ENCODE results near the gene C14orf132.
"Not testable (repeated sequence)": the region's sequence is repeated elsewhere in the genome, so short reads cannot be mapped to it uniquely, and the experiment has no call there.

The C14orf132 gene

GRCh38 chr14:96060186-96060933 lies 21.2 kb downstream of the C14orf132 start:
- DNase-seq, result no peak

- no peak for DNase-seq
Observed at GRCh38 chr14:96062010-96062409, 22.8 kb downstream of the C14orf132 start.

- no peak for DNase-seq
Observed at GRCh38 chr14:96062506-96062905, 23.3 kb downstream of the C14orf132 start.

- no peak for DNase-seq
Observed at GRCh38 chr14:96064866-96065265, 25.7 kb downstream of the C14orf132 start.

GRCh38 chr14:96065661-96066459 lies 26.7 kb downstream of the C14orf132 start:
- no peak for DNase-seq

- no peak for DNase-seq
Observed at GRCh38 chr14:96066976-96067375, 27.8 kb downstream of the C14orf132 start.

GRCh38 chr14:96067985-96068930 lies 29.1 kb downstream of the C14orf132 start:
- DNase-seq, result no peak

GRCh38 chr14:96069421-96069820 lies 30.3 kb downstream of the C14orf132 start:
- no peak for DNase-seq

GRCh38 chr14:96071561-96071960 lies 32.4 kb downstream of the C14orf132 start:
- no peak for DNase-seq

- no peak for DNase-seq
Observed at GRCh38 chr14:96072076-96072475, 32.9 kb downstream of the C14orf132 start.

GRCh38 chr14:96072746-96073145 lies 33.6 kb downstream of the C14orf132 start:
- no peak for DNase-seq

GRCh38 chr14:96073260-96074039 lies 34.3 kb downstream of the C14orf132 start:
- DNase-seq, result not testable (repeated sequence)

- DNase-seq, result no peak
Observed at GRCh38 chr14:96077983-96078624, 38.9 kb downstream of the C14orf132 start.

GRCh38 chr14:96078625-96079016 lies 39.5 kb downstream of the C14orf132 start:
- no peak for DNase-seq

- no peak for DNase-seq
Observed at GRCh38 chr14:96079066-96079465, 39.9 kb downstream of the C14orf132 start.

- DNase-seq, result no peak
Observed at GRCh38 chr14:96080571-96080970, 41.4 kb downstream of the C14orf132 start.

GRCh38 chr14:96081224-96081623 lies 42.1 kb downstream of the C14orf132 start:
- DNase-seq, result no peak

GRCh38 chr14:96081767-96082400 lies 42.7 kb downstream of the C14orf132 start:
- DNase-seq, result no peak

- no peak for DNase-seq
Observed at GRCh38 chr14:96082420-96083300, 43.5 kb downstream of the C14orf132 start.

- DNase-seq, result no peak
Observed at GRCh38 chr14:96083667-96084320, 44.6 kb downstream of the C14orf132 start.
